HepG2 (cell line): ENCODE data around the gene GABRB3.

ENCODE experiments used
- BHLHE40 ChIP-seq: IDR thresholded peaks from 2 replicates; pipeline ENCODE4 v1.6.1; 2011; ENCODE audit warnings: low read length, improper control_type of control experiment
- EP300 ChIP-seq, 3 experiments: sonication (generic) in 1 of 3; formaldehyde crosslinking in 1 of 3; IDR thresholded peaks; 2 replicates each; pipeline versions ENCODE4 v1.5.1 to v1.6.1; 2011 to 2020; ENCODE audit warnings: low read depth in 2 of 3, low read length in 2 of 3, borderline replicate concordance in 1 of 3, improper control_type of control experiment in 1 of 3, mild to moderate bottlenecking in 1 of 3, missing genetic modification reagents in 1 of 3, moderate library complexity in 1 of 3
- ETV6 ChIP-seq: sonication (generic); formaldehyde crosslinking; conservative IDR thresholded peaks from 2 replicates; pipeline ENCODE4 v1.4.0; 2020; ENCODE audit warnings: missing genetic modification reagents
- FOXK2 ChIP-seq: fragments of 450-650 bp; IDR thresholded peaks from 2 replicates; pipeline ENCODE4 v1.6.1; 2016
- HMG20B ChIP-seq: conservative IDR thresholded peaks from 2 replicates; pipeline ENCODE4 v1.6.1; 2016; ENCODE audit warnings: missing genetic modification reagents, missing compliant biosample characterization
- KLF16 ChIP-seq, 2 experiments: sonication (generic) in 1 of 2; formaldehyde crosslinking in 1 of 2; IDR thresholded peaks; 2 replicates each; pipeline versions ENCODE4 v1.6.1 to v1.8.0; 2016 to 2023; ENCODE audit warnings: missing genetic modification reagents in 2 of 2, missing compliant biosample characterization in 1 of 2
- MAFF ChIP-seq: IDR thresholded peaks from 2 replicates; pipeline ENCODE4 v1.6.1; 2011; ENCODE audit warnings: low read depth, low read length, improper control_type of control experiment
- MLLT10 ChIP-seq: sonication (generic); formaldehyde crosslinking; IDR thresholded peaks from 2 replicates; pipeline ENCODE4 v1.4.0; 2020; ENCODE audit warnings: missing genetic modification reagents
- NFYC ChIP-seq: IDR thresholded peaks from 2 replicates; pipeline ENCODE4 v1.6.1; 2016; ENCODE audit warnings: missing genetic modification reagents, missing compliant biosample characterization
- SALL1 ChIP-seq: sonication (generic); formaldehyde crosslinking; IDR thresholded peaks from 2 replicates; pipeline ENCODE4 v1.8.0; 2022; ENCODE audit warnings: mild to moderate bottlenecking, missing genetic modification reagents
- SMAD3 ChIP-seq: sonication (generic); formaldehyde crosslinking; IDR thresholded peaks from 2 replicates; pipeline ENCODE4 v1.4.0; 2020; ENCODE audit warnings: missing genetic modification reagents
- YY1 ChIP-seq: IDR thresholded peaks from 2 replicates; pipeline ENCODE4 v1.6.1; 2011; ENCODE audit warnings: low read length, low read depth, moderate library complexity, mild to moderate bottlenecking; ENCODE audit not compliant: insufficient read depth, insufficient replicate concordance

DNA sequence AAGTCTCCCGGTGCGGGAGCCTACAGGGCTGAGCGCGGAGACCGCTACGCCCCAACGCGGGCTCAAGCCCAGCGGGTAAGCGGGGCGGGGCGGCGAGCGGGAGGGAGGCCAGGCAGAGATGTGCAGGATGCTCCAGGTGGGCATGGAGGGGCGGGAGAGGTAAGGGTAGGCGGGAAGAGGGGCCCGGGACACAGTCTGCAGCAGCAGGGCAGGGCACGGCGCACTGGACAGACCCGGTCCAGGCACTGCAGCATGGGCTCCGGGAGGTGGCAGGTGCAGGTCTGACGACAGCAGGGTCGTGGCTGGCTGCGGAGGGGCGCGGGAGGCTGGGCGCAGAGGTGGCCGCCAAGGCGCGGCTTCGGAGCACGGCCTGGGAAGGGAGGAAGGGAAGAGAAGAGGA, 102.8 kb downstream of the GABRB3 start:
- TF ChIP-seq FOXK2, result no peak
- TF ChIP-seq YY1, result no peak
- no peak for TF ChIP-seq MLLT10 (CRISPR knock-in tag)
- no peak for TF ChIP-seq SMAD3 (CRISPR knock-in tag)
- no peak for TF ChIP-seq KLF16 (CRISPR knock-in tag; IDR thresholded peaks at IDR 0.05)
- no peak for TF ChIP-seq SALL1 (CRISPR knock-in tag)
- TF ChIP-seq HMG20B (CRISPR knock-in tag), result no peak
- no peak for TF ChIP-seq EP300 (IDR thresholded peaks at IDR 0.05; ENCODE audit: low read depth in 2 of 2, low read length in 2 of 2)
- no peak for TF ChIP-seq EP300 (CRISPR knock-in tag; IDR thresholded peaks at IDR 0.05; ENCODE audit: borderline replicate concordance)
- TF ChIP-seq NFYC (CRISPR knock-in tag), result no peak
- TF ChIP-seq BHLHE40, result no peak
- TF ChIP-seq ETV6, result no peak
- no peak for TF ChIP-seq MAFF
